HG02610 (cell line): ENCODE data around the gene YIF1A.

Source experiments
- ATAC-seq: cut with Tn5 transposase; IDR thresholded peaks from one replicate; pipeline ENCODE4 v1.9.1; 2021; ENCODE audit warnings: mild to moderate bottlenecking, moderate library complexity; ENCODE audit not compliant: unreplicated experiment

Gene YIF1A

DNA sequence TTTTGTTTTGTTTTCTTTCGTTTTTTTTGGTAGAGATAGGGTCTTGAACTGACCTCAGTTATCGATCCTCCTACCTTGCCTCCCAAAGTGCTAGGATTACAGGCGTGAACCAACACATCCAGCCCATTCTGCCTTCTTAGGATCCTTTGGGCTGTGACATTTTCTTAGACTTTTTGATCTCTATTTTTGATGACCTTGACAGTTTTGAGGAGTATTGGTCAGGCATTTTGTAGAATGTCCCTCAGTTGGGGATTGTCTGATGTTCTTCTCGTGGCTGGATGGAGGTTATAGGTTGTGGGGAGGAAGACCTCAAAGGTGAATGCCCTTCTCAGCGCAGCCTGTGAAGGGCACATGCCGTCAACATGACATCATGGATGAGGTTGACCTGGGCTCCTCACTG lies 40.0 kb downstream of the YIF1A start:
- no peak for ATAC-seq

DNA sequence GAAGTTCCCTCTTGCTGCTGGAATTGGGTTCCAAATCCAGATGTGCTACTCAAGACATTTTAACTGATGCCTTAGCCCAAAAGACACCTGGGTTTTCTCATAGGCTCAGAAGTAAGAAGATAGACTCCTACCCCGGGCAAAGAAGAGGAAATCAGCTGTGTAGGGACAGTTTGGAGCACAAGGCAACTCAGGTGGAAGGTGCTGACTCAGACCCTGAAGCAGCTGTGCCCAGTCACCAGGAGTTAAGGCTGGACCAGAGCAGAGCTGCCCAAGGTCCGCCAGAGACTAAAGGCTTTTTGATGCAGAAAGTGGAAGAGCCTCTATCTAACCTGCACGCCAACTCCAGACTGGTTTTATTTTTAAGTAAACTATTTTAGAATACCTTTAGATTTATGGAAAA lies 41.1 kb downstream of the YIF1A start:
- ATAC-seq: no peak

DNA sequence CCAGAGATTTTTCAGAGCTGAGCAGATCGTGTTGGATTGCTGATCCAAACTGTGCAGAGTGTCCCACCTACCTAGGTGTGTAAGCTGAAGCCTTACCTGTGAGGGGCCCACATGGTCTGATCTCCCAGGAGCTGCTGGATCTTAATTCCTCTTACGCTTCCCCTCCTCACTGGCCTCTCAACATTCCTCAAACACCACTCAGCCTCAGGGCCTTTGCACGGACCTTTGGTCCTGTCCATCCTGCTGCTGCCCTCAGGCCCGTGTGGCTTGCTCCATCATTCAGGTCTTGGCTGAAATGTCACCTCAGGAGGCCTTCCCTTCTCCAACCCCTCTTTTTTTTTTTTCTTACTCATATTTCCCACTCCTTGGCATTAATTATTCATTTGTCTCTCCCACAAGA lies 41.6 kb downstream of the YIF1A start:
- no peak for ATAC-seq

DNA sequence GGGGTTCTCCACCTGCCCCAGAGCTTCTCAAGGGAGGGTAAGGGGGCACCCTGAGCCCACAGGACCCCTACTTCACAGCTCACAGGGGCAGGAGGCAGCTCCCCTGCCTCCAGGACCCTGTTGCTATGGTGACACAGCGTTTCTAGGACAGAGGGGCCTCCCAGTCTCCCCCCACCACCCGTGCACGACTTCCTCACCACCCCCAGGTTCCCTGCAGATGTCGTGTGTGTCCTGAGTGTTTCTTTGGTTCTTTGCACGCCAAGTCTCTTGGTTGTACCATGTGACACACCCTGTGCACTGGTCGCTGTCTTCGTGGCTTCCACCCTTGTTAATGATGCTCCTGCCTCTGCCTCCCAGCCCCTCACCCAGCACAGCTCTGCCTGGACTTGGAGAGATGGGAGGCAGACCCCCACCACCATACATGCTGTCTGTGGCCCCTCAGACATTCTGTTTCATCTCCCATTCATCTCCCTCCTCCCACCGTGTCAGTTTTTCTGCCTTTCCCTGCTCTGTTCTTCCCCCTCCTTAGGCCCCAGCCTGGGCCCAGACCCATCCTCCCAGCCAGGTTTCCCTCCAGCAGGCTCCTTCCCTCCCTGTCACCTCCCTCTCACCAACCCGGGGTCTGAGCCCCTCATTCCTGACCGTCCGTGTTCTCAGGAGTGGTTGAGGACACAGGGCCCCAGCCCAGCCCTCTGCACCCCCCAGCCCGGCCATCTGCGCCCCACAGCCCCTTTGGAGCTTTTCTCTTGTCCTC lies 45.0 kb downstream of the YIF1A start:
- no peak for ATAC-seq

DNA sequence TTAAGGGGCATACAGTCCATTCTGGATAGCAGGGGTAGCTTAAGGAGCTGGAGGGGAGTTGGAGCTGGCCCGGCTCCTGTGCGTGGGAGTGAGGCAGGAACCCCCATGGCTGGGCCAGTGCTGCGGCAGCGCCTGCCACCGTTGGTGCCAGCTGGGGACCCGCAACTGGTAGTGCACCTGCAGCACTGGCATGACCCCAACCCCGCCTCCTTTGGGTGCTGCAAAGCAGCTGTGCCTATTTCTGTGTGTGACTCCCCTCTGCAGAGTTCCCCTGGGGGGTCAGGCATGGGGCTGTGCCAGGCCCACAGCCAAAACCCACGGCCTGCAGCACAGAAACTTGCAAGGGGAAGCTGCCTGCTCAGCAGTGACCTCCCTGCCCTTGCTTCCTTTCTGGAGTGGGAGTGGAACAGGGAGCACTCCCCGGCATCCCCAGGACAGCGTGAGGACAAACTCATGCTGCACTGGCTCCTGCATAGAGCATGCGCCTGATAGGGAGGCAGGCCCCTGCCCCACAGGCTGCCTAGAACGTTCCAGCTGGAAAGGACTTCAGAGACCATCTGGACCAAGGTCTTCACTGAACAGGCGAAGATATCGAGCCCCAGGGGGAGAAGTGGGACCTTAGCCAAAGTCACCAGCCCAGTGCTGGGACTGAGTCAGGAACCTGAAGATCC lies 46.7 kb downstream of the YIF1A start:
- ATAC-seq: no peak

DNA sequence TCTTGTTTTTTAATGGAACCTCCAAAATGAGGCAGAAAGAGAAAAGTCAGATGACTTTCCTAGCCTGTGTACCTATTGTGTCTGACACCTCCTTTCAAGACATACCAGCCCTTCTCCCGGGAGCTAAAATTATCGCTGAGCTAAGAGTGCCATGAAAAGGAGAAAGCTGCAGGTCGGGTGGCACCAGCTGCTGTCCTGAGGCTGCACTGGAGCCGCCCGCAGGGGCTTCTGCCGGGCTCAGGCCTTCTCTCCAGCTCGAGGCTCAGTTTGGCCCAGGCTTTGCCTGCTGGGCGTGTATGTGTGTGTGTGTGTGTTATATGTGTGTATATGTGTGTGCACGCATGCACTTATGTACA lies 48.2 kb downstream of the YIF1A start:
- no peak for ATAC-seq

DNA sequence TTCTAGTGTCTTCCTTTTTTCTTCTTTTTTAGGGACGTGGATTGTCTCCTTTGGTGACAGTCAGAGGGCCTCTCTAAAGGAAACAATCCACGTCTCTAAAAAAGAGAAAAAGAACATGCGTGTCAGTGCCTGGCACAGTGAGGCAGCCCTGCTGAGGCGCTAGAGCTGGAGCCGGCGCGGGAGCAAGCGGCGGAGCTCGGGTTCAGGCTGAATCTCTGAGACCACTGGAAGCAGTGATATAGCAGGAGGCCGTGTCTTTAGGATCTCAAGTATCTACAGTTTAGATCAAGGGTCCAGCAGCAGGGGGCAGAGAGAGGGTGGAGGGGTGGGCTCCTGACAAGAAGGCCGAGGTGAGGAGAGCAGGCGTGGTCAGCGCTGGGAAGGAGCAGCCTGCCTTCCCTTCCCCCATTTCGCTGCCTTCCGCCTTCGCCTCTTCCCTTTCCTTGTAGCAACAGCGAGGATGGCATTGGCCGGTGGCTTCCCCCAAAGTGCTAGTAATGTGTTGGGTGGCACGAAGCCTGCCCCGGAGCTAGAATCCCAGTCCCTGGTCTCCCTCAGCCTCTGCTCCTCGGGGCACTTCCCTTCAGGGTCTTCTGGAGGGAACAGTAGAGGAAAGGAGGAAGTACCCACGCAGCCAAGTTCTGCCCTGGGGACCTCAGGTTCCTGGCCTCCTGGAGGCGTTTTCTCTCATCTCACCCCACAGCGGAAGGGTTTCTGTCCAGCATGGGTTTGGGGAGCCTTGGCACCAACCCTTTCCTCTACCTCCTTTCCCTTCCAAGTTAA lies 48.8 kb downstream of the YIF1A start:
- ATAC-seq: no peak

DNA sequence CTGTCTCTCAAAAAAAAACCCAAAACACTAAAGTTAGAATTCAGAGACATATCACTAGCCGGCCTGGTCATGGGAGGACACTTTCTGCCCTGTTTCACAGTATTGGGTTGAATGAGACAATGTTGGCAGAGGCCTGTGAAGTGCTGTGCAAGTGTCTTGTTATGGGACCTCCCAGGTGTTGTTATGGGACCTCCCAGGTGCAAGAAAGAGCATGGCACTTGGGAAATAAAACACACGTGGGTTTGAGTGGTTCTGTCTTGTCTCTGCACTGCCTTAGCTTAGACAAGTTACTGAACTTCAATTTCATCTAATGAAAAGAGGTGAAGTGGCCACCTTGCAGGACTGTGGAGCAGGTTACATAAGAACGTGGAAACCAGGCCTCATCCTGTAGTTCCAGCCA lies 49.4 kb downstream of the YIF1A start:
- ATAC-seq: no peak

DNA sequence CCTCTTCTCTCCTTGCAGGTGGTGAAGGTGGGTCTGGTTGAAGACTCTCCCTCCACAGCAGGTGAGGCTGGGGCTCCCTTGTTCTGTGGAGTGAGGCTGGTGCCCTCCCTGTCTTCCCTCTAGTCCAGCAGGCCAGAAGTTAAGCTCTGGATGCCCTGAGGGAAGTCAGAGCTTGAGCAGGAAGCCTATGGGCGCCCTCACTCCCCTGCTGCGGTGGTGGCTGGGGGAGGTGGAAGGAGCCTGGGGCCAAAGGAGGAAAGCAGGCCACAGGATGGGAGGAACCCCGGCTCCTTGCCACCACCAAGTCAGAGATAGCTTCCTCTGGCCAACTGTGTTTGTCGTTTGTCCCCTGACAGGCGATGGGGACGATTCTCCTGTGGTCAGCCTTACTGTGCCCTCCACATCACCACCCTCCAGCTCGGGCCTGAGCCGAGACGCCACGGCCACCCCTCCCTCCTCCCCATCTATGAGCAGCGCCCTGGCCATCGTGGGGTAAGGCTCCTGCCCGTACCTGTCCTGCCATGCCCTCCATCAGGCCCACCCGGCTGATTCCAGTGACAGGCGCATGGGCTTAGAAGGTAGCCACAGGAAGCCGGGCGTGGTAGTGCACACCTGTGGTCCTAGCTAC lies 50.0 kb downstream of the YIF1A start:
- ATAC-seq: no peak

DNA sequence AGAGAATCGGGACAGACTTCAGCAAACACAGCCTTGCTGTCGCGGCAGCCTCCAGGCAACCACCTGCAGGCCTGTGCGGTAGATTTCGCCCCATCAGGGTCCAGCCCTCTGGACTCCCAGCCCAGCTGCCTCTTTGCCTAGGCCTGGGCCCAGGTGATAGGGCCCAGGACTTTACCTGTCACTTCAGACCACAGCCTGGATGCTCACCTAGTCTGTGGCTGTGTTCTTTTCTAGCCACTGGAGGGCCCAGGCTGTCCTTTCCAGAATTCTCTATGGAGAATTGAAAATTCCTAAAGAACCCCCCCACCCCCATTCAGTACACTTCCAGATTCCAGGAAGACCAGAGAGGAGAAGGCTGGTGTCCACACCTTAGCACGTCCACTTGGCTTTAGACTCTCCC lies 51.1 kb downstream of the YIF1A start:
- no peak for ATAC-seq

DNA sequence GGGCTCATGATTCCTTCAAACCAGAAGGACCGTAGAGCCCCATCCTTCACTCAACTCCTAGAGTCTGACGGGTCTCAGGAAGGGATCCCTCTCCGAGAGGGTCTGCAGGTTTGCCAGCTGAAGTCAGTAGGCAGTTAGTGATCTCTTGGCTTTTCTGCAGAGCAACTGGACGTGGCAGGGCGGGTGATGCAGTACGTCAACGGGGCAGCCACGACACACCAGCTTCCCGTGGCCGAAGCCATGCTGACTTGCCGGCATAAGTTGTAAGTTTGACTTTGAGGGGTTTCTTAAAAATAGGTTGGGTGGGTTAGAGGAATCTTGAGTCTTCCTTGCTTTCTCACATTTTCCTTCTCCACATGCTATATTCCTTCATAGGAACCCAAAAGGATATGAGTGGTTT lies 53.8 kb downstream of the YIF1A start:
- no peak for ATAC-seq
